ENCODE measurements around the gene TMEM81.

GRCh38 chr1:205109269-205109668 is 25.0 kb upstream of the TMEM81 start:
- TF ChIP-seq CTCF (IDR thresholded peaks at IDR 0.05; ENCODE audit: insufficient read depth, low read length) (no peak), REST (IDR thresholded peaks at IDR 0.05; ENCODE audit: insufficient replicate concordance, low read depth) (no peak), GABPA (IDR thresholded peaks at IDR 0.05; ENCODE audit: low read depth) (no peak), POLR2AphosphoS5 (IDR thresholded peaks at IDR 0.05; ENCODE audit: low read depth) (no peak)

Data from HL-60 (cell line).